H1 (cell line): ENCODE results near the gene GLYR1. TPM values are rescaled to one million over a fixed set of nuclear protein-coding genes. Genes with fewer than 3 reads are reported as not detected.

Source experiments
- CTCF ChIA-PET: fragments of 300-600 bp; sonication (Branson Sonifier 250); formaldehyde crosslinking; loops from one replicate; lab custom pipeline; 2021; ENCODE audit not compliant: partially characterized antibody; lab: Charles Lee
- POLR2A ChIA-PET: fragments of 300-600 bp; sonication (Branson Sonifier 250); formaldehyde crosslinking; loops from one replicate; lab custom pipeline; 2021; ENCODE audit warnings: inconsistent platforms; ENCODE audit not compliant: partially characterized antibody; lab: Charles Lee
- DNase-seq, 2 experiments: peaks; one replicate each; pipeline versions ENCODE4 v3.0.0 to v3.0.0-alpha.2; 2010 to 2022; ENCODE audit warnings: low spot score in 2 of 2, low read depth in 1 of 2, mixed read lengths in 1 of 2
- FAIRE-seq: peaks from 2 replicates; lab custom pipeline; 2011; peaks lifted over from hg19 to GRCh38; lab: Jason Lieb, UNC
- H2AFZ ChIP-seq: 2 replicates; pipeline ENCODE4 v1.8.1; 2012; ENCODE audit warnings: low read length, inconsistent platforms
- H2AK5ac ChIP-seq: 2 replicates; pipeline ENCODE4 v1.6.1; 2013; ENCODE audit warnings: low read depth, low read length
- H2BK120ac ChIP-seq: replicated peaks from 2 replicates; pipeline ENCODE3; 2013; ENCODE audit warnings: low read depth, low read length, inconsistent platforms
- H2BK12ac ChIP-seq: 2 replicates; pipeline ENCODE4 v1.6.1; 2013; ENCODE audit warnings: low read depth, low read length
- H2BK15ac ChIP-seq: 2 replicates; pipeline ENCODE4 v1.6.1; 2013; ENCODE audit warnings: low read length
- H2BK20ac ChIP-seq: 2 replicates; pipeline ENCODE4 v1.6.1; 2013; ENCODE audit warnings: low read length
- H2BK5ac ChIP-seq: 2 replicates; pipeline ENCODE4 v1.6.1; 2013; ENCODE audit warnings: low read depth, low read length
- H3K14ac ChIP-seq: 2 replicates; pipeline ENCODE4 v1.6.1; 2013; ENCODE audit warnings: inconsistent platforms; ENCODE audit not compliant: insufficient read length
- H3K18ac ChIP-seq: 2 replicates; pipeline ENCODE4 v1.6.1; 2013; ENCODE audit warnings: low read length; ENCODE audit errors: extremely low read depth
- H3K23ac ChIP-seq: 2 replicates; pipeline ENCODE4 v1.6.1; 2013; ENCODE audit warnings: inconsistent platforms; ENCODE audit not compliant: insufficient read length
- H3K23me2 ChIP-seq: 2 replicates; pipeline ENCODE4 v1.6.1; 2013; ENCODE audit warnings: low read depth, low read length
- H3K27ac ChIP-seq: 2 replicates; pipeline ENCODE4 v1.6.1; 2011; ENCODE audit warnings: low read depth, low read length, inconsistent platforms
- H3K27me3 ChIP-seq, 4 experiments: replicated peaks in 1 of 4; 1 replicate in 1 of 4; 2 replicates in 3 of 4; pipeline versions ENCODE4 v1.6.1 to v1.8.1; 2011 to 2013; ENCODE audit warnings: low read length in 3 of 4, mild to moderate bottlenecking in 3 of 4, inconsistent platforms in 2 of 4, mixed read lengths in 2 of 4, moderate library complexity in 1 of 4; ENCODE audit not compliant: control insufficient read depth in 3 of 4, insufficient read depth in 3 of 4; ENCODE audit errors: extremely low read depth in 1 of 4
- H3K36me3 ChIP-seq, 4 experiments: 2 replicates each; pipeline versions ENCODE4 v1.6.1 to v1.8.1; 2011 to 2013; ENCODE audit warnings: mild to moderate bottlenecking in 4 of 4, low read length in 3 of 4, moderate library complexity in 2 of 4, control low read depth in 1 of 4, inconsistent platforms in 1 of 4; ENCODE audit not compliant: insufficient read depth in 4 of 4, control insufficient read depth in 2 of 4
- H3K4ac ChIP-seq: replicated peaks from 2 replicates; pipeline ENCODE3; 2013; ENCODE audit warnings: low read length, low read depth, mixed read lengths, inconsistent platforms; ENCODE audit not compliant: insufficient read length
- H3K4me1 ChIP-seq, 4 experiments: replicated peaks in 1 of 4; 1 replicate in 1 of 4; 2 replicates in 3 of 4; pipeline versions ENCODE4 v1.6.1 to v1.8.1; 2011 to 2013; ENCODE audit warnings: low read length in 3 of 4, inconsistent platforms in 2 of 4, mixed read lengths in 1 of 4; ENCODE audit not compliant: insufficient read depth in 4 of 4, control insufficient read depth in 3 of 4
- H3K4me2 ChIP-seq, 2 experiments: 2 replicates each; pipeline versions ENCODE4 v1.6.1 to v1.8.1; 2011 to 2013; ENCODE audit warnings: low read depth in 2 of 2, low read length in 2 of 2, control low read depth in 1 of 2, inconsistent platforms in 1 of 2, mild to moderate bottlenecking in 1 of 2; ENCODE audit not compliant: insufficient read depth in 1 of 2
- H3K4me3 ChIP-seq, 4 experiments: fragments of 200-600, 300-600 bp in 1 of 4; sonication (generic), shearing (Covaris generic), sonication (Bioruptor Twin) in 1 of 4; 2 replicates each; pipeline versions ENCODE4 v1.5.1 to v1.8.1; 2011 to 2016; ENCODE audit warnings: low read length in 4 of 4, low read depth in 3 of 4, control low read depth in 2 of 4, inconsistent platforms in 2 of 4, mild to moderate bottlenecking in 2 of 4, mixed read lengths in 1 of 4, moderate library complexity in 1 of 4; ENCODE audit not compliant: insufficient read depth in 2 of 4; ENCODE audit errors: extremely low read depth in 1 of 4
- H3K56ac ChIP-seq: replicated peaks from 2 replicates; pipeline ENCODE3; 2013; ENCODE audit warnings: low read depth, mild to moderate bottlenecking, mixed read lengths, low read length, inconsistent platforms; ENCODE audit not compliant: insufficient read length
- H3K79me1 ChIP-seq: 2 replicates; pipeline ENCODE4 v1.6.1; 2013; ENCODE audit warnings: low read depth, low read length, control low read depth
- H3K79me2 ChIP-seq, 2 experiments: 2 replicates each; pipeline versions ENCODE4 v1.6.1 to v1.8.1; 2012 to 2013; ENCODE audit warnings: low read length in 2 of 2, mild to moderate bottlenecking in 2 of 2, inconsistent platforms in 1 of 2; ENCODE audit not compliant: insufficient read depth in 2 of 2, control insufficient read depth in 1 of 2
- H3K9ac ChIP-seq, 4 experiments: replicated peaks in 1 of 4; 1 replicate in 1 of 4; 2 replicates in 3 of 4; pipeline versions ENCODE4 v1.6.1 to v1.8.1; 2011 to 2013; ENCODE audit warnings: low read depth in 3 of 4, low read length in 3 of 4, control low read depth in 2 of 4, mild to moderate bottlenecking in 2 of 4, moderate library complexity in 2 of 4, inconsistent platforms in 1 of 4; ENCODE audit errors: extremely low read depth in 1 of 4
- H3K9me3 ChIP-seq, 2 experiments: 2 replicates each; pipeline versions ENCODE4 v1.6.1 to v1.8.1; 2012 to 2013; ENCODE audit warnings: mild to moderate bottlenecking in 2 of 2, moderate library complexity in 2 of 2, control low read depth in 1 of 2, inconsistent platforms in 1 of 2, low read depth in 1 of 2, low read length in 1 of 2, mixed read lengths in 1 of 2; ENCODE audit not compliant: insufficient read depth in 2 of 2
- H4K20me1 ChIP-seq, 2 experiments: replicated peaks in 1 of 2; 2 replicates each; pipeline versions ENCODE3 to v1.8.1; 2011 to 2013; ENCODE audit warnings: inconsistent platforms in 2 of 2, low read length in 2 of 2, mild to moderate bottlenecking in 1 of 2; ENCODE audit not compliant: insufficient read depth in 2 of 2, control insufficient read depth in 1 of 2
- H4K5ac ChIP-seq: 2 replicates; pipeline ENCODE4 v1.6.1; 2013; ENCODE audit warnings: low read length, low read depth, mixed read lengths, inconsistent platforms; ENCODE audit not compliant: insufficient read length
- H4K8ac ChIP-seq: 2 replicates; pipeline ENCODE4 v1.8.0; 2013; ENCODE audit warnings: mild to moderate bottlenecking, moderate library complexity, low read length, inconsistent platforms; ENCODE audit not compliant: insufficient read depth; ENCODE audit errors: extremely low read depth
- H4K91ac ChIP-seq: replicated peaks from 2 replicates; pipeline ENCODE3; 2013; ENCODE audit warnings: low read length, mixed read lengths, inconsistent platforms; ENCODE audit not compliant: insufficient read length
- CBX5 ChIP-seq: fragments of 300-800, 300-1000 bp; sonication (generic); IDR thresholded peaks from 2 replicates; pipeline ENCODE4 v1.7.1; 2016; ENCODE audit warnings: antibody characterized with exemption, low read length, low read depth
- CBX8 ChIP-seq: fragments of 300-800, 300-1000 bp; sonication (generic); IDR thresholded peaks from 2 replicates; pipeline ENCODE4 v1.7.1; 2016; ENCODE audit warnings: low read depth, low read length, borderline replicate concordance
- E2F6 ChIP-seq: IDR thresholded peaks from 2 replicates; pipeline ENCODE4 v1.6.1; 2012; ENCODE audit warnings: inconsistent platforms
- KDM5A ChIP-seq: fragments of 200-600 bp; IDR thresholded peaks from 2 replicates; pipeline ENCODE4 v1.7.1; 2012; ENCODE audit warnings: mild to moderate bottlenecking, low read length, inconsistent platforms, mixed read lengths
- NRF1 ChIP-seq: IDR thresholded peaks from 2 replicates; pipeline ENCODE4 v1.6.1; 2011; ENCODE audit warnings: mild to moderate bottlenecking, low read depth, low read length, improper control_type of control experiment
- TAF1 ChIP-seq: IDR thresholded peaks from 2 replicates; pipeline ENCODE4 v1.6.1; 2011; ENCODE audit warnings: mild to moderate bottlenecking, low read depth, low read length
- TAF7 ChIP-seq: optimal IDR thresholded peaks from 2 replicates; pipeline ENCODE3; 2011; ENCODE audit warnings: low read depth, mild to moderate bottlenecking, inconsistent platforms, low read length, moderate library complexity, borderline replicate concordance
- WGBS, 2 experiments: shearing (Covaris generic) in 1 of 2; methylation state at CpG; one replicate each; pipeline versions ENCODE4 v1.1.6 to v1.1.7; 2013 to 2015; ENCODE audit warnings: low lambda C conversion rate in 2 of 2, mixed read lengths in 2 of 2, inconsistent platforms in 1 of 2, low coverage in 1 of 2, missing lambda C conversion rate in 1 of 2; ENCODE audit not compliant: insufficient replicate concordance in 2 of 2, insufficient coverage in 1 of 2, insufficient read length in 1 of 2; ENCODE audit errors: extremely low coverage in 1 of 2, missing lambda C conversion rate in 1 of 2; 5-methylcytosine and 5-hydroxymethylcytosine counted together
- polyA plus RNA-seq, 7 experiments: library from polyadenylated mRNA; depleted of rRNA in 3 of 7; stranded (reverse) in 5 of 7; unstranded in 2 of 7; fragments of >200 nt in 5 of 7; fragments of 200-250 nt in 2 of 7; gene quantifications; 1 replicate in 5 of 7; 2 replicates in 1 of 7; 4 replicates in 1 of 7; pipeline versions ENCODE4 v1.2.1 to v1.2.3, GENCODE V29; 2011 to 2013; ENCODE audit warnings: missing spikeins in 2 of 7, mixed read lengths in 2 of 7
- total RNA-seq: library from RNA; stranded (reverse); fragmentation: NEBNext Ultra II Directional; extraction: Animal tissue kit (Norgen Biotek cat#: 25700); gene quantifications from 2 replicates; pipeline ENCODE4 v1.2.1, GENCODE V29; 2021

Gene GLYR1
- total and polyA plus RNA-seq, 2 of the 8 experiments (the other 6 are each of a cell fraction or from before 2014, with no cell fraction given): 50.2 to 115 TPM

GRCh38 chr16:4890686-4891085, 43.6 kb upstream of the GLYR1 start:
- no peak overlapping the region for H3K4me2 ChIP-seq
- H4K91ac ChIP-seq: no peak overlapping the region
- no peak overlapping the region for H3K14ac ChIP-seq
- no peak overlapping the region for H3K9ac ChIP-seq
- H3K9me3 ChIP-seq: no peaks in the 10 kb centered on the region
- H2BK5ac ChIP-seq: no peak overlapping the region
- no peak overlapping the region for H3K27ac ChIP-seq
- H3K27me3 ChIP-seq: no peaks in the 10 kb centered on the region
- no peak overlapping the region for H4K5ac ChIP-seq
- H2BK12ac ChIP-seq: no peak overlapping the region
- WGBS, 2 experiments: 95% methylated on average over 16 of the region's 16 CpGs; no CpG with 5 or more reads in 1 of the 2 experiments
- CTCF ChIA-PET: interaction anchor here (0.9 to 3.5 kb wide), 3 partner anchors 49 to 66 kb away, joined by 3 to 15 read pairs (median 5); no protein-coding TSS in a partner anchor
- DNase-seq (no peak), FAIRE-seq (no peak)
- no peak overlapping the region for H4K8ac ChIP-seq
- no peak overlapping the region for H2AFZ ChIP-seq
- H3K23ac ChIP-seq: no peak overlapping the region
- H3K4me3 ChIP-seq: no peak overlapping the region
- no peak overlapping the region for H3K4ac ChIP-seq
- H3K79me2 ChIP-seq: no peaks in the 10 kb centered on the region
- peaks cover 0 to 3% of the 10 kb centered on the region in 2 experiments for H4K20me1 ChIP-seq
- no peak overlapping the region for H2BK20ac ChIP-seq
- no peak overlapping the region for H2AK5ac ChIP-seq
- POLR2A ChIA-PET: interaction anchor here (1.0 to 1.6 kb wide), 3 partner anchors 17 to 57 kb away, joined by 3 to 5 read pairs (median 3); no protein-coding TSS in a partner anchor
- H3K23me2 ChIP-seq: no peaks in the 10 kb centered on the region
- H3K18ac ChIP-seq: no peak overlapping the region
- H3K56ac ChIP-seq: no peak overlapping the region
- peaks cover 5 to 47% (median 26%) of the 10 kb centered on the region in 4 experiments; a peak in 5 of 8 replicates for H3K36me3 ChIP-seq
- no peaks in the 10 kb centered on the region for H3K79me1 ChIP-seq
- no peaks in the 10 kb centered on the region for H3K4me1 ChIP-seq
- H2BK15ac ChIP-seq: no peak overlapping the region
- H2BK120ac ChIP-seq: no peak overlapping the region
- TF ChIP-seq CBX8 (no peak), TAF7 (no peak), KDM5A (no peak), CBX5 (no peak), NRF1 (no peak), E2F6 (no peak), TAF1 (no peak)
